Measurements from ENCODE around the gene FAM168B.

Gene FAM168B

GRCh38 chr2:131031431-131031841 is 61.8 kb downstream of the FAM168B start:
- no peak overlapping the region for H3K27ac ChIP-seq (ENCODE audit: low read depth, low read length, poor library complexity, severe bottlenecking)
- H3K36me3 ChIP-seq (ENCODE audit: insufficient read depth, low read length), result no peaks in the 10 kb centered on the region
- H3K79me2 ChIP-seq (ENCODE audit: insufficient read depth, low read length), result no peaks in the 10 kb centered on the region
- H2AFZ ChIP-seq (ENCODE audit: low read length), result no peak overlapping the region
- H4K20me1 ChIP-seq (ENCODE audit: insufficient read depth, low read length), result no peaks in the 10 kb centered on the region
- H3K27me3 ChIP-seq (ENCODE audit: insufficient read depth, low read length), result no peaks in the 10 kb centered on the region; the same call in 1 of the 2 replicates
- no peaks in the 10 kb centered on the region for H3F3A ChIP-seq (ENCODE audit: insufficient read depth, low read length)
- no peaks in the 10 kb centered on the region for H3K4me1 ChIP-seq (ENCODE audit: insufficient read depth, low read length, severe bottlenecking)
- H3K9me3 ChIP-seq (ENCODE audit: low read length), result 0 out of 2 replicates have a peak, but pooled peaks cover 4% of the 10 kb centered on the region
- TF ChIP-seq EZH2 (IDR thresholded peaks at IDR 0.05; ENCODE audit: borderline replicate concordance, low read length) (no peak), CTCF (IDR thresholded peaks at IDR 0.05; ENCODE audit: low read length) (no peak)
- no peak overlapping the region for H3K4me2 ChIP-seq (ENCODE audit: low read length)
- no peak overlapping the region for H3K9ac ChIP-seq (ENCODE audit: low read length)
- no peak overlapping the region for H3K4me3 ChIP-seq (ENCODE audit: low read depth, low read length, poor library complexity, severe bottlenecking)
- no peaks in the 10 kb centered on the region for H3K9me2 ChIP-seq (ENCODE audit: low read depth, low read length)

GRCh38 chr2:131030478-131030971 is 62.7 kb downstream of the FAM168B start:
- no peaks in the 10 kb centered on the region; the same call in 1 of the 2 replicates for H3K27me3 ChIP-seq (ENCODE audit: insufficient read depth, low read length)
- H3K79me2 ChIP-seq (ENCODE audit: insufficient read depth, low read length), result no peaks in the 10 kb centered on the region
- no peak overlapping the region for H3K4me3 ChIP-seq (ENCODE audit: low read depth, low read length, poor library complexity, severe bottlenecking)
- TF ChIP-seq EZH2 (IDR thresholded peaks at IDR 0.05; ENCODE audit: borderline replicate concordance, low read length) (no peak), CTCF (IDR thresholded peaks at IDR 0.05; ENCODE audit: low read length) (no peak)
- H3K9me2 ChIP-seq (ENCODE audit: low read depth, low read length), result no peaks in the 10 kb centered on the region
- no peak overlapping the region for H3K9ac ChIP-seq (ENCODE audit: low read length)
- H3K4me2 ChIP-seq (ENCODE audit: low read length), result no peak overlapping the region
- no peaks in the 10 kb centered on the region for H3K4me1 ChIP-seq (ENCODE audit: insufficient read depth, low read length, severe bottlenecking)
- H4K20me1 ChIP-seq (ENCODE audit: insufficient read depth, low read length), result no peaks in the 10 kb centered on the region
- H3K9me3 ChIP-seq (ENCODE audit: low read length), result 0 out of 2 replicates have a peak, but pooled peaks cover 4% of the 10 kb centered on the region
- no peak overlapping the region for H3K27ac ChIP-seq (ENCODE audit: low read depth, low read length, poor library complexity, severe bottlenecking)
- no peaks in the 10 kb centered on the region for H3K36me3 ChIP-seq (ENCODE audit: insufficient read depth, low read length)
- no peaks in the 10 kb centered on the region for H3F3A ChIP-seq (ENCODE audit: insufficient read depth, low read length)
- H2AFZ ChIP-seq (ENCODE audit: low read length), result no peak overlapping the region

- no peaks in the 10 kb centered on the region for H3K36me3 ChIP-seq (ENCODE audit: insufficient read depth, low read length)
- no peak for TF ChIP-seq CTCF (IDR thresholded peaks at IDR 0.05; ENCODE audit: low read length)
- TF ChIP-seq EZH2 (IDR thresholded peaks at IDR 0.05; ENCODE audit: borderline replicate concordance, low read length), result no peak
- H3K4me3 ChIP-seq (ENCODE audit: low read depth, low read length, poor library complexity, severe bottlenecking), result no peak overlapping the region
- no peak overlapping the region for H3K27ac ChIP-seq (ENCODE audit: low read depth, low read length, poor library complexity, severe bottlenecking)
- H3K4me1 ChIP-seq (ENCODE audit: insufficient read depth, low read length, severe bottlenecking), result no peaks in the 10 kb centered on the region
- H3K9me3 ChIP-seq (ENCODE audit: low read length), result 0 out of 2 replicates have a peak, but pooled peaks cover 4% of the 10 kb centered on the region
- H3K9me2 ChIP-seq (ENCODE audit: low read depth, low read length), result no peaks in the 10 kb centered on the region
- H3F3A ChIP-seq (ENCODE audit: insufficient read depth, low read length), result no peaks in the 10 kb centered on the region
- H2AFZ ChIP-seq (ENCODE audit: low read length), result no peak overlapping the region
- no peak overlapping the region for H3K4me2 ChIP-seq (ENCODE audit: low read length)
- H3K79me2 ChIP-seq (ENCODE audit: insufficient read depth, low read length), result no peaks in the 10 kb centered on the region
- no peaks in the 10 kb centered on the region; the same call in 1 of the 2 replicates for H3K27me3 ChIP-seq (ENCODE audit: insufficient read depth, low read length)
- H4K20me1 ChIP-seq (ENCODE audit: insufficient read depth, low read length), result no peaks in the 10 kb centered on the region
- no peak overlapping the region for H3K9ac ChIP-seq (ENCODE audit: low read length)
These were observed 63.4 kb downstream of the FAM168B start for GRCh38 chr2:131029812-131030211.
